Iris pigment epithelial cell (primary cell): Measurements from ENCODE around the gene MEIOSIN.
A peak's percentile ranks its signal among the peaks of the same experiment; 100 is the strongest.
"Not testable (repeated sequence)": the region's sequence is repeated elsewhere in the genome, so short reads cannot be mapped to it uniquely, and the experiment has no call there.

ENCODE experiments used
- DNase-seq: peaks from one replicate; pipeline ENCODE4 v3.0.0-alpha.2; 2011; ENCODE audit warnings: low read depth

The MEIOSIN gene

DNA sequence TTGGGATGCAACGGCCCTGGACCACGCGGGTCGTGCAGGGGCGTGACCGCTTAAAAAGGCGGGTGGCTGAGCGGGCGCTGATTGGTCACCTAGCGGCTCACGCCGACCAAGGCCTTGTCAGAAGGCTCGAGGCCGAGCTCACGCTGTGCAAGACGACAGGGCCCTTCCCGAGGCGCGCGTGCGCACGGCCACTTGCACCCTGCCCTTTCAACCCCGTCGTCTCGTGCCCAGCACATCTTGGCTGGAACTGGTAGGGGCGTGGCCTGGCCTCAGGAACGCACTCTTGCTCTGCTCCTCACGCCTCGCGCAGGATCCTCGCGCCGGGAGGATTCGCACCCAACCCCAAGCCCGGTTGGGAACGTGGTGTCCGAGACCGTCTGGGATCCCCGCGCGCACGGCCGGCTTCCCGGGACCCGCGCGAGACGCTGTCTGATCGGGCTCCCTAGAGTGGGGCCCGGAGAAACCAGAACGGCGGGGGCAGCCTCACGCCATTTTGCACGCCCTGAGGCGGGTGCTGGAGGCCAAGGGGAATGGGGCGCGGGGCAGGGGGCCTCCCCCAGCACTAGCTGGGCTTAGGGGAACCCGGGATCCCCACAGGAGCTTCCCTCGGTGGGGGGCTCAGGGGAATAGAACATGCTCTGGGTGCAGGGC lies at the start of gene MEIOSIN:
Gene MEIOSIN, plus strand, starts transcription at position 280 of the 651 bp plus-strand sequence. CDS start 1,938 bp downstream, outside the sequence.
- DNase-seq = no peak

DNA sequence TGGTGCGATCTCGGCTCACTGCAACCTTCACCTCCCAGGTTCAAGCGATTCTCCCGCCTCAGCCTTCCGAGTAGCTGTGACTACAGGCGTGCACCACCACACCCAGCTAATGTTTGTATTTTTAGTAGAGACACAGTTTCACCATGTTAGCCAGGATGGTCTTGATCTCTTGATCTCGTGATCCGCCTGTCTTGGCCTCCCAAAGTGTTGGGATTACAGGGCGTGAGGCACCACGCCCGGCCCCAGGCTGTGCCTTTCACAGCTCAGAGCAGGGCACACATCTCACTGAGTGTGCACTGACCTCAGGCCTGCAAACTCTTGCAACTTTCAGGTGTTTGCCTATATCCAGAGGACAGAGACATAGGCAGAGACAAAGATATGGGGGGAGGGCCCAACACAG lies 48.2 kb upstream of the MEIOSIN start:
- not testable (repeated sequence) for DNase-seq

DNA sequence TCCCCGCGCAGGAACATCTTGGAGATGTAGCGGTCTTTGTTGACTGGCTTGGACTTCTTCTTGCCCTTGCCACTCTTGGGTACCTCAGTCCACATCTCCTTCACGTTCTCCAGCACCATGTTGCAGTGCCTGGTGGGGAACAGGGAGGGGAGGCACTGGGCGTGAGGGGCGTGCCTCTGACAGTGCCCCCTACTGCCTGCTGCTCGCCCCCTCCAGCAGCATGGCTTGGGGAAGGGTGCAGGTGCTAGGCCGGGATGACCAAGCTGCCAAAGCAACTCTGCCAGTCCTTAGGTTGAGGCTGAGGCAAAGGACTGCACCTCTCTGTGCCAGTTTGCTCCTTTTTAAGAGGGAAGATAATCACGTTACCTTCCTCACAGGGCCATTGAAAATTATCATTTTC lies 45.6 kb upstream of the MEIOSIN start:
- DNase-seq = no peak

GRCh38 chr19:45691516-45692186 lies 41.6 kb upstream of the MEIOSIN start, which contains the start of gene SNRPD2:
Gene SNRPD2 (minus strand): TSS chr19:45691953. CDS start chr19:45691888, 65 bp downstream.
- DNase-seq = peak; percentile 95

DNA sequence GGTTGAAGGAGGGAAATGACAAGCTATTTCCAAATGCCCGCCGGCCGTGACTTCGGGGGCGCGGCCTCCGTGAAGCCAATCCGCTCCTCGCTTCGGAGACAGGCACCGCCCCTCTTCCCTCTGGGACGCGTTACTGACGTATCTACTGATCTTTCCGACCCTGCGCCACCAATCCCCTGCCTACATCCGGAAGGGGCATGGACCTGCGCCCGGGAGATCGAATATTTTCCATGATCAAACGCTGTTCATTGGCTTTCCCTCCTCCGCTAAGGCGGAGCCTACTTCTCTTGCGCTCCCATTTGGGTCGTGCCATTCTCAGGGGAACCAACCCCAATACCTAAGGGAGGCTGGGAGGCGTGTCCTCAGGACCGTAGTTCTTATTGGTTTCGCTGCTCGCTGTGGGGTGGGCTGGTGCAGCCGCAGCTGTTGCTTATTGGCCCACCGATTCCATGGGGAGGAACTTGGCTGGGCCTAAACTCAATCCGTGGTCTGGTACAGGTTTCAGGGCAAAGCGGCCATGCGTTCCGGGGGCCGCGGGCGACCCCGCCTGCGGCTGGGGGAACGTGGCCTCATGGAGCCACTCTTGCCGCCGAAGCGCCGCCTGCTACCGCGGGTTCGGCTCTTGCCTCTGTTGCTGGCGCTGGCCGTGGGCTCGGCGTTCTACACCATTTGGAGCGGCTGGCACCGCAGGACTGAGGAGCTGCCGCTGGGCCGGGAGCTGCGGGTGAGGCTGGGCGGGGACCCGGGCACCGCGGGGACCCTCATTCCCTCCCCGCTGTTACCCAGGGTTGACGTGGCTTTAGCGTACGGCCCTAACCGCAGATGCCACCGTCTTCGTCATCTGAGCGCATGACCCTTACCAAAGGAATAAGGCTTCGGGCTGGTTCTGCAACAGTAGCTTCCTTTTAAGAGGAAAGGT lies 40.8 kb upstream of the MEIOSIN start, which contains the start of gene QPCTL:
Gene QPCTL, plus strand, starts transcription at position 480 of the 919 bp plus-strand sequence. Its CDS starts 38 bp downstream, at position 518.
- DNase-seq = peak; percentile 100

DNA sequence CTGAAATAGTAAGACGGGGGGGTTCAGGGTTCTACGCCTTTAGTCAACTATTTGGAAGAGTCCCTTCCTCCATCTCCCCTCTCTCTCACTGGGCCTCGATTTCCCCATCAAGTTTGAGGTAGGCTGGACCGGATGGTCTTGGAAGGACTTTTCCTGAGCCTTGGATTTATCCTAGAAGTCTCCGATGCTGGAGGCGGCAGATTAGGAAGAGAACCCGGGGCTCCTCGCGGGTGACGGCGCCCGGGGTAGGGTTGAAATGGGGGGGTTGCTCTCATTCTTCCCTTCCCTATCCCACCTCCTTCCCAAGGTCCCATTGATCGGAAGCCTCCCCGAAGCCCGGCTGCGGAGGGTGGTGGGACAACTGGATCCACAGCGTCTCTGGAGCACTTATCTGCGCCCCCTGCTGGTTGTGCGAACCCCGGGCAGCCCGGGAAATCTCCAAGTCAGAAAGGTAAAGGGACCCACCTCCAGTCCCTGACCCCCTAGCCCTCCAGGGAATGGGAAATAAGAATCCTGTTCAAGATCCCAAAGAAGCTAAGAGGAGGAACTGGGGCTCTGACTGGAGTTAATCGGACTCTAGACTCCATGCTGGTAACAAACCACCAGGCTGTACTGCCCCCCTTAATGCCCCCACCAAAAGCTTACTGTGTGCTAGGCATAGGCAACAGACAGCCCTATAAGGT lies 40.0 kb upstream of the MEIOSIN start:
- peak; percentile 63 for DNase-seq

DNA sequence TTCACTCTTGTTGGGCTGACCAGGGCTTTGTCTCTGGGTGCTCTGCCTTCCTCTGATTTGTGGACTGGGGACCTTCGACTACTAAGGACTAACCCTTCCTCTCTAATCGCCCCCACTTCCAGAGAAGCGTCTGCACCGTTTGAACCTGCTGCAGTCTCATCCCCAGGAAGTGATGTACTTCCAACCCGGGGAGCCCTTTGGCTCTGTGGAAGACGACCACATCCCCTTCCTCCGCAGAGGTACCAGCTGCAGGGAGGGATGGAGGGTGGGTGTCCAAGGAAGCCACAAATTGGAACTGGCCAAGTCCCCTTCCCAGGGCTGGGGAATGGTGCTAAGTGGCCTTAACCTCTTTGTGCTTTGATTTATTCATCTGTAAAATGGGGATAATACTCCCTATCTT lies 31.6 kb upstream of the MEIOSIN start:
- DNase-seq = no peak

DNA sequence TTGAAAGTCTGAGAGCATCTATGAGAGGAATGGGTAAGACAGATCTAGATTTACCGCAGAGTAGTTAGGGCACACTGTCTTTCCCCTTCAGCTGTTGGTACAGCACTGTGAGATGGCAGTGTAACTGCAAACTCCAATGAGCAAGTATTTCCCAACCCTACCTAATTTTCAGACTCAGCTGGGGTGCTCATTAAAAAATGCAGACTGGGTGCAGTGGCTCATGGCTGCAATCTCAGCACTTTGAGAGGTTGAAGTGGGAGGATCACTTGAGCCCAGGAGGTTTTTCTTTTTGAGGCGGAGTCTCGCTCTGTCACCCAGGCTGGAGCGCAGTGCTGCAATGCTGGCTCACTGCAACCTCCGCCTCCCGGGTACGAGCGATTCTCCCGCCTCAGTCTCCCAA lies 28.1 kb upstream of the MEIOSIN start:
- no peak for DNase-seq

DNA sequence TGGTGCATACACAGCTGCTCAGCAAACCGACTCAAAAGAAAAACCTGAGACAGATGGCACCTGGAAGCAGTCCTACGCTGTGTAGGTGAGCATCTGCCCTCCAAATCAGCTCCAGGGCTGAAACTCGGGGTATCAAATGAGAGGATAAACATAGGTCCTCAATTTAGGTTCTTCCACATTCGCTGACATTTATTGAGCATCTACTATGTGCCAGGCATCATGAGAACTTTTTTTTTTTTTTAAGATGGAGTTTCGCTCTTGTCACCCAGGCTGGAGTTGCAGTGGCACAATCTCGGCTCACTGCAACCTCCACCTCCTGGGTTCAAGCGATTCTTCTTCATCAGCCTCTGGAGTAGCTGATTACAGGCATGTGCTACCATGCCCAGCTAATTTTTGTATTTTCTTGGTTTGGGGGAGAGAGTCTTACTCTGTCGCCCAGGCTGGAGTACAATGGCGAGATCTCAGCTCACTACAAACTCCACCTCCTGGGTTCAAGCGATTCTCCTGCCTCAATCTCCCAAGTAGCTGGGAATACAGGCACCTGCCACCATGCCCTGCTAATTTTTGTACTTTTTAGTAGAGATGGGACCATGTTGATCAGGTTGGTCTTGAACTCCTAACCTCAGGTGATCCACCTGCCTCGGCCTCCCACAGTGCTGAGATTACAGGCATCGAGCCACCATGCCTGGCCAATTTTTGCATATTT lies 27.4 kb upstream of the MEIOSIN start:
- DNase-seq = no peak

DNA sequence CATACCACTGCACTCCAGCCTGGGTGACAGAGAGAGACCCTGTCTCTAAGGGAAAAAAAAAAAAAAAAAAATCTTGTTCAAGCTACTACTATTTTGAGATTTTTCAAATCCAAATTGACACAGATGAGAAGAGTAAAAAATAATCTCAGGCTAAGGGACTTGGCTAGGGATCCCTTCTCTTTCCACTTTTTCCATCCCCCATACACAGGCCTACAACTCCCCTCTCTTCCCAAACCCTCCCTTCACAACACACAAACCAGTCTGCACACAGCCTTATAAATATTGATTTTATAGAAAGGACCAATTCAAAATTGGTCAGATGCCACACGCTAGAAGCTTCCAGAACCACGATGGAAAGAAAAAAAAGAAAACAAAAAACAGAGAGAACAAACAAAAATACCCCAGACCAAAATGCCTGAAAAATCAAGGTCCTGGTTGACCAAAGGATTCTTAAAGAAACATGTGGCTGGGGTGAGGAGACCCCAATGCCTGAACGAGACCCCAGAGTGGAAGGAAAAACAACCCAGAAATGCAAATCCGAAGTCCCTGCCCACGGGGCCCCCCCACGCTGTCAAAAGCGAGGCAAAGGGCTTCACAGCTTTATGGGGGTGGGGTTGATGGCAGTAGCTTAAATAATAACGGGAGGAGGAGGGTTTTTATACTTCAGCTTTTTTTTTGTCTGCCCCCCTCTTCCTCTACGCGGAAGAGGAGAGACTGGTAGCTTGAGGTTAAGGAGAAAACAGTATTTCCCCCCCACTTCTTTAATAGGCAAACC lies 22.7 kb upstream of the MEIOSIN start:
- DNase-seq = no peak

GRCh38 chr19:45711851-45712698 lies 21.2 kb upstream of the MEIOSIN start:
- DNase-seq = no peak

DNA sequence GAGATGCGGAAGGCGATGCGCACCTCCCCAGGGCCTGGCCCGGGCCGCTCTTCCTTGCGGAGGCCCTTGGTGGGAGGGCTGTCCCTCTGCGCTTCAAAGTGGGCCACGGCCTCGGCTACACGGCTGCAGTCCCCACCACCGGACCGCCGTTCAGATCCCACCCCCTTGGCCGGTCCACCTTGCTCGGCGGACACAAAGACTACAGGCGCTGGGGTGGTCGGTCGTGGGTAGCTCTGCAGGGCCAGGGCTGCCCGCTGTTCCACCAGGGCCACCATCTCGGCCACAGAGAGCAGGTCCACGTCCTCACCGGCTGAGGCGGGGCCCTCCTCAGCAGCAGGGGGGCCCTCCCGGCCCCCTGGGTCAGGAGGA lies 20.6 kb upstream of the MEIOSIN start:
- no peak for DNase-seq

DNA sequence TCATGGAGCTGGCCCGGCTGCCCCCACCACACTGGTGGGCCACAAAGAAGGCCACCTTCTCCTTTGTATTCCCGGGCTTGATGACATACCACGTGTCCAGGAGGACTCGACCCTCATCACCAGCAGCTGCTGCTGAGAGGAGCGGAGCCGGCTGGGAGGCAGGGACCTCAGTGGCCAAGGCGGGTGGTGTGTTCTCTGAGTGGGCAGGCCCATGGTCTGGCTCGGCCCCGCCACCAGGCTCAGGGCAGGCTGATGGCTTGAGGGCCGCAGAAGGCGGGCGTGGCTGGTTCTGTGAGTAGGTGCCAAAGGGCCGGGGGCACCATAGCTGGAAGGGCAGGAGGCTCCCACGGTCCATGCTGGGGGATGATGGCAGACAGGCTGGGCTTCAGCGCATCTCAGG lies 20.1 kb upstream of the MEIOSIN start:
- no peak for DNase-seq

- no peak for DNase-seq
Observed at GRCh38 chr19:45715139-45715538, 18.1 kb upstream of the MEIOSIN start.

DNA sequence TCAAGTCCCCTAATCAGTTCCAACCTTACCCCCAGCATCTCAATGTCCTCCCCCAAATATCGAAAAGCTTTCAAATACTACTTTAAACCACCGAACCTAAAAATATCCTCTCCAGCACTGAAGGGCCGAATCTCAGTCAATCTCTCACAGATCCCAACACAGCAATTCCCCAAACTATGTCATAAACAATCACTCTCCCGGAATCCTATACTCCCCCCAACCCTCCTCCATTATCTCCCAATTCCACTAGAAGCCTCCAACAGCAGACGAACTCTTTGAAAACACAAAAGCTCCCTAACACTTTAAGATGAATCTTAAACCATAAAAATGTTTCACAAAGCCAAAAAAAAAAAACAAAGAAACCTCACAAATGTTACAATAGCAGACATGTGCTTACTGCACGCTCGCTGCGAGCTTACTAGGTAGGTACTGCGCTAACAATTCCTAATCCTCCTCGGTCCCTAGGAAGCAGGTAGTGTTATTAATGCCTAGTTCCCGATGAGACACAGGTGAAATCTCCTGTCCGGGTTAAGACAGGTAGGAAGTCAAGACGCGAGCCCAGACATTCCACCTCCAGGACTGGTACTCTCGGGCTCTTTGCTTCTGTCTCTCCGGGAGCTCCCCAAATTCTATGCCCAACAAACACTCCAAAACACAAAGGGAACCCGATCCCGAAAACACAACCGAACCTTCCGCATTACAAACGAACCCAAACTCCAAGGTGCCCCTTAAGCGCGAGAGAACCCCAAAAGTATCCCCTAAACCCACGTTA lies 16.7 kb upstream of the MEIOSIN start:
- DNase-seq = no peak

DNA sequence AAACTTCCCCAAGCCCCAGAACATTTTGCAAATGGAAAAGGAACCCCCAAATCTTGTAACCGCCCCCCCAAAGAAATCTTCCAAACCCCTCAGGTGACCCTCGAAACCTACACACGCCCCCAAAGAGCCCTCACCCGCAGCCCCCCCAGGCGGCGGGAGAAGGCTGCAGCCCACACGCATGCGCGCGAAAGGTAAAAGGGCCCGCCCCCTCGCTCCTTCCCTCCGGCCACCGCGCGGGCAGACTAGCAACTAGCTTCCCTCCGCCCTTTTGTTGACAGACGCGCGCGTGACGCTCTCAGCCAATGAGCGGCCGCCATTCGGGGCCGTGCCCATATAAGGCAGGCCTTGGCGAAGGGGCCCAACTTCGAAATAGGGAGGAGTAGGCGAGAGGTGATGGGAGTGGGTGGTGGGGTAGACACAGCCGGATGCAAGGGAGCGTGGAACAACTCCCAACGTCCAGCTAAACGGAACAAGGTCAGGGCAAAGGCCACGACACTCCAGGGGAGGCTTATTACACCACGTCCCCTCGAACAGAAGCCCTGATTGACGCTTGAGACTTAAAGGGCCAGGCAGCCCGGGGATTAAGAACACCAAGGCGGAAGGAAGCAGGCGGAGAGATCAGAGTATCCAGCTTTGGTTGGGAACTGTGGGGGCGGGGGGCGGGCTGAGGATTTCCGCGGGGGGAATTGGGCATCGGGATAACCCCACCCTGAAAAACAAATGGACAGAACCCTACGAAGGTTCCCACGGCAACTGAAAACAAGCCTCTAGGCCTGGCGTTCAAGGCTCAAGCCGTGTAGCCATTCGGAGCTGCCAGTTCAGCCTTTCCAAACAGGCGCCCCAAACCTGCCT lies 15.9 kb upstream of the MEIOSIN start:
- peak; percentile 99 for DNase-seq

- no peak for DNase-seq
Observed at GRCh38 chr19:45717983-45718650, 15.1 kb upstream of the MEIOSIN start.
